Measurements from ENCODE around the gene PAQR9.
A peak's percentile ranks its signal among the peaks of the same experiment; 100 is the strongest.

Gene PAQR9

GRCh38 chr3:142983318-142983717, 19.8 kb upstream of the PAQR9 start:
- no peak for ATAC-seq (ENCODE audit: low read depth)
- Histone ChIP-seq H3K27ac (ENCODE audit: poor library complexity, severe bottlenecking) (no peak overlapping the region), H3K27me3 (ENCODE audit: insufficient read depth, poor library complexity, severe bottlenecking) (no peaks in the 10 kb centered on the region), H3K9me3 (ENCODE audit: severe bottlenecking) (no peaks in the 10 kb centered on the region), H3K4me1 (ENCODE audit: insufficient read depth, poor library complexity, severe bottlenecking) (no peaks in the 10 kb centered on the region), H3K4me3 (ENCODE audit: severe bottlenecking) (no peak overlapping the region), H3K36me3 (ENCODE audit: low read depth) (no peaks in the 10 kb centered on the region)
- no peak for DNase-seq (ENCODE audit: low spot score)
- TF ChIP-seq CTCF (IDR thresholded peaks at IDR 0.05; ENCODE audit: poor library complexity, severe bottlenecking): no peak

GRCh38 chr3:142982038-142982773, 18.7 kb upstream of the PAQR9 start:
- no peak for TF ChIP-seq CTCF (IDR thresholded peaks at IDR 0.05; ENCODE audit: poor library complexity, severe bottlenecking)
- Histone ChIP-seq H3K9me3 (ENCODE audit: severe bottlenecking) (no peaks in the 10 kb centered on the region), H3K4me3 (ENCODE audit: severe bottlenecking) (no peak overlapping the region), H3K36me3 (ENCODE audit: low read depth) (no peaks in the 10 kb centered on the region), H3K4me1 (ENCODE audit: insufficient read depth, poor library complexity, severe bottlenecking) (peaks cover under 1% of the 10 kb centered on the region), H3K27ac (ENCODE audit: poor library complexity, severe bottlenecking) (no peak overlapping the region), H3K27me3 (ENCODE audit: insufficient read depth, poor library complexity, severe bottlenecking) (no peaks in the 10 kb centered on the region)
- DNase-seq (ENCODE audit: low spot score) (no peak), ATAC-seq (ENCODE audit: low read depth) (no peak)

GRCh38 chr3:142981108-142981507, 17.6 kb upstream of the PAQR9 start:
- ATAC-seq (ENCODE audit: low read depth) (no peak), DNase-seq (ENCODE audit: low spot score) (no peak)
- Histone ChIP-seq H3K4me1 (ENCODE audit: insufficient read depth, poor library complexity, severe bottlenecking) (peaks cover 12% of the 10 kb centered on the region), H3K9me3 (ENCODE audit: severe bottlenecking) (no peaks in the 10 kb centered on the region), H3K27ac (ENCODE audit: poor library complexity, severe bottlenecking) (no peak overlapping the region), H3K36me3 (ENCODE audit: low read depth) (no peaks in the 10 kb centered on the region), H3K27me3 (ENCODE audit: insufficient read depth, poor library complexity, severe bottlenecking) (no peaks in the 10 kb centered on the region), H3K4me3 (ENCODE audit: severe bottlenecking) (no peak overlapping the region)
- TF ChIP-seq CTCF (IDR thresholded peaks at IDR 0.05; ENCODE audit: poor library complexity, severe bottlenecking): no peak

- no peaks in the 10 kb centered on the region for H3K27me3 ChIP-seq (ENCODE audit: insufficient read depth, poor library complexity, severe bottlenecking)
- no peaks in the 10 kb centered on the region for H3K9me3 ChIP-seq (ENCODE audit: severe bottlenecking)
- H3K36me3 ChIP-seq (ENCODE audit: low read depth): no peaks in the 10 kb centered on the region
- ATAC-seq (ENCODE audit: low read depth) (no peak), DNase-seq (ENCODE audit: low spot score) (no peak)
- no peak for TF ChIP-seq CTCF (IDR thresholded peaks at IDR 0.05; ENCODE audit: poor library complexity, severe bottlenecking)
- peak overlapping the region; percentile 37 for H3K27ac ChIP-seq (ENCODE audit: poor library complexity, severe bottlenecking)
- H3K4me1 ChIP-seq (ENCODE audit: insufficient read depth, poor library complexity, severe bottlenecking): peaks cover 12% of the 10 kb centered on the region
- H3K4me3 ChIP-seq (ENCODE audit: severe bottlenecking): no peak overlapping the region
These were observed 13.9 kb upstream of the PAQR9 start for GRCh38 chr3:142977399-142977728.

- Histone ChIP-seq H3K27me3 (ENCODE audit: insufficient read depth, poor library complexity, severe bottlenecking) (no peaks in the 10 kb centered on the region), H3K36me3 (ENCODE audit: low read depth) (no peaks in the 10 kb centered on the region), H3K9me3 (ENCODE audit: severe bottlenecking) (no peaks in the 10 kb centered on the region), H3K4me3 (ENCODE audit: severe bottlenecking) (no peak overlapping the region), H3K4me1 (ENCODE audit: insufficient read depth, poor library complexity, severe bottlenecking) (peaks cover 12% of the 10 kb centered on the region), H3K27ac (ENCODE audit: poor library complexity, severe bottlenecking) (peak overlapping the region; percentile 37)
- TF ChIP-seq CTCF (IDR thresholded peaks at IDR 0.05; ENCODE audit: poor library complexity, severe bottlenecking): no peak
- DNase-seq (ENCODE audit: low spot score) (peak; percentile 85), ATAC-seq (ENCODE audit: low read depth) (peak; percentile 99)
These were observed 13.3 kb upstream of the PAQR9 start for GRCh38 chr3:142976621-142977398.
